Measurements from ENCODE around the gene CXXC5.

The CXXC5 gene

GRCh38 chr5:139651853-139652787, 4.0 kb downstream of the CXXC5 start:
- peak; percentile 83 for DNase-seq (ENCODE audit: low read depth)

DNA sequence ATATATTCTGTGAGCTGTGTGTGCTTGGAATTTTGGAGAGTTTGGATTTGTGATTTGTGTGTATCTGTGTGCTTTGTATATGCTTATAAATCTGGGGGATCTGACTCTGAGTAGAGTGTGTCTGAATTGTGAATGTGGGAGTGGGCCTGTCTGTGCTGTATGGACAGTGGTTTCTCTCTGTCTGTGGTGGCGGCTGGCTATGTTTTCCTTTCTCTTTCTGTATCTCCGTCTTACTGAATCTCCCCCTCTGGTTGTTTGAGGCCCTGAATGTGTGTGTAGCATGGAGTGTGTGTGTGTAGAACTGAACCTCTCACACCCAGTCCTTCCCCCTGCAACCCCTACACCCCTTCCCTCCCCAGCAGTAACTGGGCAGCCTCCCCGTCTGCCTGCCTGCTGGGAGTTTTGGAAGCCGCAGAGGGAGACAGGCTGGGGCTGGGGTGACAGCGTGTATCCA, 4.7 kb downstream of the CXXC5 start:
- DNase-seq (ENCODE audit: low read depth) = no peak

GRCh38 chr5:139653616-139654015, 5.5 kb downstream of the CXXC5 start:
- no peak for DNase-seq (ENCODE audit: low read depth)

DNA sequence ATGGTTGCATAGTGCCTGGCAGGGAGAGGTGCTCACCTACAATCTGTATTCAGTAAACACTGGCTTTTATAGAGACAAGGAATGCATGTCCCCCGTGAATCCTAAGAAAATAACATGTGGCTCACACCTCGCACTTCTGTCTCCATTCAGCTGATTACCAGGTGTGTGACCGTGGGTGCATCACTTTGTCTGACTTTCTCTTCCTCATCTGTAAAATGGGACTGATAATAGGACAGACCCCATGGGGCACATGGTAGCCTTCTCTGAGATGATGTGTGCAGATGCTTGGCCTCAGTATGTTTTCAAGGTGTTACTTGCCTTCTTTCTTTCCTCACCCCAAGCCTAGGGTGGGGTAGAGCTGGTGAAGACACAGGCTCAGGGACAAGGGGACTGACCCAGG, 6.3 kb downstream of the CXXC5 start:
- DNase-seq (ENCODE audit: low read depth) = no peak

GRCh38 chr5:139654871-139655491, 6.8 kb downstream of the CXXC5 start:
- no peak for DNase-seq (ENCODE audit: low read depth)

- no peak for DNase-seq (ENCODE audit: low read depth)
Measured at GRCh38 chr5:139655727-139656271, 7.7 kb downstream of the CXXC5 start.

- DNase-seq (ENCODE audit: low read depth) = no peak
Measured at GRCh38 chr5:139657363-139658321, 9.5 kb downstream of the CXXC5 start.

- DNase-seq (ENCODE audit: low read depth) = peak; percentile 48
Measured at GRCh38 chr5:139658501-139658927, 10.4 kb downstream of the CXXC5 start.

DNA sequence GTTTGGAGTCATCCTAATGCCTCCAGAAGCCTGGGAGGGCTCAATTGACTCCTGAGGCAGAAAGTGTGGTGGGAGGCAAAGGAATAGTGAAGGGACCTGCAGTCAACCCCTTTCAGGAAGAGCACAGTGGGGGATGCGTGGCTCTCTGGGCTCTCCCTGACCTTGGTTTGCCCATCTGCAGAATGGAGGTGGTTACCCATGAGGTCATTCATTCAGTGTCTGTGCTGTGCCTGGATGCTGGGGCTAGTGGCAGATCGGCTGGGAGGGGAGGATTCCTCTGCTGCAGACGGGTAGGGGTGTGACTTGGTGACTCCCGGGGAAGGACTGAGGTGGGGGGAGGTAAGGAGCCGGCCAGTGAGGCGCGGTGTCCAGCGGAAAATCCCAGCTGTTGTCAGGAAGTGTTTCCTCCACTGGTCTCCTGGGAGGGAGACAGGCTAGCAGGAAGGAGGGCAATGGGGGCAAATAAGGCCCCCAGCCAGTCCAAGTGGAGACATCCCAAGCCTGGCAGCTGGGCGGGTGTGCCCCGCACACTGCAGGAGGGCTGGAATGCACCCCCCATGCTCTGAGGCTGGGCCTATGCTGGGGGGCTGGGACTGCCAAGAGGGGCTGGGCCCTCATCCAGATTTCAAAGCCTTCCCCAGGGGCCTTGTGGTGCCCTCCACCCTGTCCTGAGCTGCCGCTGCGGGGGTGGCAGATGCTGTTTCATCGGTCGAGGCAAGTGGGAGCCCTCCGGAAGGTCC, 10.9 kb downstream of the CXXC5 start:
- peak; percentile 51 for DNase-seq (ENCODE audit: low read depth)

GRCh38 chr5:139659695-139660101, 11.5 kb downstream of the CXXC5 start:
- no peak for DNase-seq (ENCODE audit: low read depth)

DNA sequence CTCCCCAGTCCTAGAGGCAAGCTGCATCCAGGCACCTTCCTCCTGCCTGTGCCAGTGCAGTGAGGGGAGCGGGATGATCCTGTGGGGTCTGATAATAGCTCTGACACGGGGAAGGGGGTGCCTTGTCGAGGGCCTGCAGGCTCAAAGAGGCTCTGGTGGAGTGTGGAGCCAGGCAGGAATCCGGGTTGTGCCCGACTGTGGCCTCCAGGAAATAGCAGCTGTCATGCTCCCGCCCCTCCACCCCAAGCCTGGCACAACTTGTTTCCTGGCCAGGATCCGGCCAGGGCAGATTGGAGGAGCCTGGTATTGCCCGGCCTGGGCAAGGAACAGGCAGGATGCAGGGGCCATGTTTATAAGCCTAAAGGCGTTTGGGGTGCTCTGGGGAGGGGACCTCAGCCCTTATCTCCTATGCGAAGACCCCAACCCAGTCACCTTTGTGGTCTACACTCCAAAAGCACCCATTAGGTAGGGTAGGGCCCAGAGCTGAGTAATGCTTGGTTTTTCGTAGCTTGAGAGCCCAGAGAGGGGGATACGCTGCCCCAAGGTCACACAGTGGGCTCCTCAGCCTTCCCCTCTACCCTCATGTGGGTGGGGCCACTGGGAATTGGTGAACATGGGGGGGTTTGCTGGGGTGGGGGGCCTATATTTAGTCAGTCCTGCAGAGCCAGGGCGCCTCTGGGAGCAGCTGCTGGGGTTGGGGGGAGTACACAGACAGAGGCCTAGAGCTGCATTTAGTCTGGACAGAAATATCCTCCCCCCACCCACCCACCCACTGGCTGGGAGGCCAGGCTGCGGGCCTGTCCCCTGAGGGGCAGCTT, 12.2 kb downstream of the CXXC5 start:
- no peak for DNase-seq (ENCODE audit: low read depth)

- peak; percentile 93 for DNase-seq (ENCODE audit: low read depth)
Measured at GRCh38 chr5:139660923-139661814, 13.0 kb downstream of the CXXC5 start.

- no peak for DNase-seq (ENCODE audit: low read depth)
Measured at GRCh38 chr5:139662617-139663016, 14.5 kb downstream of the CXXC5 start.

GRCh38 chr5:139663207-139664085, 15.3 kb downstream of the CXXC5 start:
- DNase-seq (ENCODE audit: low read depth) = no peak

GRCh38 chr5:139664086-139664693, 16.0 kb downstream of the CXXC5 start:
- DNase-seq (ENCODE audit: low read depth) = no peak

- DNase-seq (ENCODE audit: low read depth) = no peak
Measured at GRCh38 chr5:139664727-139665351, 16.7 kb downstream of the CXXC5 start.

- DNase-seq (ENCODE audit: low read depth) = no peak
Measured at GRCh38 chr5:139665626-139666025, 17.5 kb downstream of the CXXC5 start.

All from stromal cell of bone marrow (primary cell).